GM21515 (cell line): ENCODE measurements around the gene TIMM10B.
A peak's percentile ranks its signal among the peaks of the same experiment; 100 is the strongest.

Source experiments
- ATAC-seq: cut with Tn5 transposase; IDR thresholded peaks from one replicate; pipeline ENCODE4 v1.9.1; 2021; ENCODE audit not compliant: unreplicated experiment

The TIMM10B gene

DNA sequence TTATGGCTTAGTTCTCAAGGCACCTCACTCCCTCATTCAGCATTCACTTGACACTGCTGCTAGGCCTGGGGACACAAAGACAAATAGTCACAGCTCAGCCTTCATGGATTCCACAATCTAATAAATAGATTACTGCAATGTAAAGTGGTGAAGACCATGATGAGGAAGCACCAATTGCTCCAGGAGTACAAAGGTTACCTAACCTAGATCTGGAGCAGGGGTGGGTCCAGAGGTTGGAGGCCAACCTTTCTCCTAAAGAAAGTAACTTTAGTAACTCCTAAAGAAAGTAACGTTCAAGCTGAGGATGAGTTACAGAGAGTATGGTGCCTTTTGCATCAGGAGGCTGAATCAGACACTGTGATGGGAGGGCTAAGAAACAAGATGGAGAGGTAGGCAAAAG, 11.7 kb upstream of the TIMM10B start:
- no peak for ATAC-seq

DNA sequence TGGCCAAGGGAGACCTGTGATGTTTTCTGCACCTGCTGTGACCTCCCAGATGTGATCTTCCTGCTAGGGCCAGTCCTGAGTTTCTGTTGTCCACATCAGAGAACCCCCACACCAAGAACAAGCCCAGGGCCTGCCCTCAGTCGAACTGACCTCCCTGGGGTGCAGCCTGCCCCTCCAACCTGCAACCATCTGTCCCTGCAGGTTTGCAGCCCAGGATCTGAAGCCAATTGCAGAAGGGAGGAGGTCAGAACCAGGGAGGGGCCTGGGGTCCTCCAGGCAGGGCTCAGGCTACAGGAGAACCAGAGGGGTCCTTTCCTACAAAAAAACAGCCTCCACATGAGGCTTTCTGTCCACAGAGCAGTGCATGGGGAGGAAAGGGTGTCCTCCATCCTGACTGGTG, 8.4 kb upstream of the TIMM10B start:
- ATAC-seq, result no peak

DNA sequence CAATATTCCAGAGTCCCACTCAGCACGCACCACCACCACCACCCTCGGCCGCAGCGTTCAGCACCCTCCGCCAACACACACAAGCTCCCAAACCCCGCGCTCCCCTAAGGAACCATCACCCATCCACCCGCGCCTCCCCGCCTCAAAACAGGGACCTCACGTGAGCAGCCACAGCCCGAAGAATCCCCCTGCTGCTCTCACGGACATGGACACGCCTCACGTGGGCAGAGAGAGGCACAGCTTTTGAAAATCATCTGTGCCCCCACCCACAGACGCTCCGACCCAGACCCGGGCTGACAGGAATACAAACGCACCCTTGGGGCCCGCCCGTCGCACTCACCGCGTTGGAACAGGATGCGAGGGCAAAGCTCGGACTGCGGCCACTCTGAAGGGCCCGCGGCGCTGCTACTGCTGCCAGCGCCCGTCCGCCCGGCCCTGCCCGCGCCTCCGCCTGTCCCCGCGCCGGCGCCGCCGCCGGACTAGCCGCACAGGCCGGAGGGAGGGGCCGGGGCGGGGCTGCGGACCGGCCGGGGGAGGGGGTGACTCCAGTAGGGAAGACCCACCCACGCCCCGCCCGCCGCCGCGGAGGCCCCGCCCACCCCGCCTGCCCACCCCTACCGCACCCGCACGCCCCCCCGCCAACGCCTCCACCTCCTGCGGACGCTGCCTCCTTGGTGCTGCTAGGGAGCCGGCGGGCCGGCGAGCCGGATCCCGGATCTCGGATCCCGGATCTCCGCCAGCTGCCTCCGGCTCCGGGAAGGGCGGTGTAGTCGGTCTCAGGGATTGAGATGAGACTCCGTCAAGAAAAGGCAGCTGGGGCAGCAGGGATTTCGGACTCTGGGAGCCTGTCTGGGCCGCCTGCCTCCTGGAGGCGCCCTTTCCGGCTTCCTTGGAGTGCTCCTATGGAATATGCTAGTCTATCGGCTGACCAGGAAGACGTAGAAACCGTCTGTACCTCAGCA, 7.6 kb upstream of the TIMM10B start, which contains the start of gene TRIM3:
TSS of gene TRIM3 (minus strand) at position 491 of the 962 bp plus-strand sequence. CDS start 8,246 bp downstream, outside the sequence.
- peak; percentile 73 for ATAC-seq

DNA sequence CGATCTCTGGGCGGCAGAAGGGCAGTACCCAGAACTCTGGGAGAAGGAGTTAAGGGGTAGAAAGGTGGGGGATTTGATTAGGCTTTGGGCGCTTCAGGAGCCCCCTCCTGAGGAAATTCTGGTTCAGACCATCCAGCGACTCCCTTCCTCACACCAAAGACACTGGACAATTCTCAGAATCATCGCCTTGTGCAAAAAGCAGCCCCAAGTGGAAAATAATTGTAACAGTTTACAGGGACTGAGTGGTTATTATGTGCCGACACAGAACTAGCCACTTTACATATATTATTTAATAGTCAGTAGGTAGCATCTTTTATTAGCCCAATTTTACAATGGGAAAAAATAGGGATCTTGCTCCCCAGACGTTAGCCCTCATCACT, 6.9 kb upstream of the TIMM10B start:
- ATAC-seq, result no peak

DNA sequence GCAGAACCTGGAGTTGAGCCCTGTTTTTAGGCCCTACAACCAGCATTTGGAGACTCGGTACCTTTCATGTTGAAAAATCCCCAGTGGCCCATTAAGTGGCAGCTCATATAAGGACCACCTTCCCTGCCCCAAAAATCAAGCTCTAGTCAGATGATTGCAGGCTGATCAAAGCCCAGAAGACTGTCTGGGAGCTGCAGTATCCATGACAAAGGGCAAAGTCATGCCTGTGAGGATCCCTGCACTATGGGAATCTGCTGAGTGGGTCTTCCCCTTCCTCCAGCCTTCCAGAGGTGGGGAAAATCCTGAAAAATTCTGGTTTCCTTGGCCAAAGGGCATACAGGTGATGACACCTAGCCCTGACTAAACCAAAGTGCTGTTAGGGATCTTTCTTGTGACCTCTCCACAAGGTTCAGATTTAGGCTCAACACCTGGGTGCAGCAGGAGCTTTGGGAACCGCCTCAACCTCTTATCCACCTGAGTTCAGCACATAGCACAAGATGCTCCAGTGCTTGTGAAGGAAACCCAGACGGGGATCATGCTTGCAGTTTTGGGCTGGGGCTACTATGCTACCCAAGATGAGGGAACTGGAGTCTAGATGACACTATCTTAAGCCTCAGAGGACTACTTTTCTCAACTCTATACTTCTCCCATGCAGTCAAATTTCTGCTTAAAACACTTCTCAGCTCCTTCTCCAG, 6.3 kb upstream of the TIMM10B start:
- ATAC-seq, result no peak

DNA sequence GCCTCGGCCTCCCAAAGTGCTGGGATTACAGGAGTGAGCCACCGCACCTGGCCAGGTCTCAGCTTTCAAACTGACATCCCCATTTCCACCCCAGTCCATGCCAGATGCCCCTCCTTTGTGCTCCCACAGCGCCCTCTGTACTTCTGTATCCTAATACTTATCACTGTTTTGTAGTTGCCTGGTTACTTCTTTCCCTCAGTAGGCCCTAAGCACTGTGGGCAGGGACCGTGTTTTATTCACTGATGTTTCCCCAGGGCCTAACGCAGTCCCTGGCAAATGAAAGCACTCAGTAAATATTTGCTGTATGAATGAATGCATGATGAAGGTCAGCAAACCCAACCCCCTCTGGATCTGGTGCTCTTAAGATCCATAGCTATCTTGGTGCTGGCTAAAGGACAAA, 5.4 kb upstream of the TIMM10B start:
- no peak for ATAC-seq

DNA sequence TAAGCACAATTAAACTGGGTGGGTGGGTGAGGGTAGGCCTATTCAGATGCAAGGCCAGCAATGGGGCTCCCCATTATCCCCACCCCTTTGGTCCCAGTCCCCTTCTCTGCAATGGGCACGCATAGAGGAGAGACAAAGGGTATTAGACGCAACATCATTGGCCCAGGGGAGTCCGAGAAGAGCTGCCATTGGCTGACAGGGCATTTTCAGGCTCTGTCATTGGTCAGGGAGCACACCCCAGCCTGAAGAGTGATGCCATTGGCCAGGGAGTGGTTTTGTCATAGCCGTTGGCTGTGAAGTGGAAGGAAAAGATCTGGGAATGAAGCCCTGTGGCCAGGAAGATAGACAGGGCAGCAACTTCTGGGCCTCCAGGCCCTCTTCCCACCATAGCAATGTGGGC, 4.7 kb upstream of the TIMM10B start:
- no peak for ATAC-seq

DNA sequence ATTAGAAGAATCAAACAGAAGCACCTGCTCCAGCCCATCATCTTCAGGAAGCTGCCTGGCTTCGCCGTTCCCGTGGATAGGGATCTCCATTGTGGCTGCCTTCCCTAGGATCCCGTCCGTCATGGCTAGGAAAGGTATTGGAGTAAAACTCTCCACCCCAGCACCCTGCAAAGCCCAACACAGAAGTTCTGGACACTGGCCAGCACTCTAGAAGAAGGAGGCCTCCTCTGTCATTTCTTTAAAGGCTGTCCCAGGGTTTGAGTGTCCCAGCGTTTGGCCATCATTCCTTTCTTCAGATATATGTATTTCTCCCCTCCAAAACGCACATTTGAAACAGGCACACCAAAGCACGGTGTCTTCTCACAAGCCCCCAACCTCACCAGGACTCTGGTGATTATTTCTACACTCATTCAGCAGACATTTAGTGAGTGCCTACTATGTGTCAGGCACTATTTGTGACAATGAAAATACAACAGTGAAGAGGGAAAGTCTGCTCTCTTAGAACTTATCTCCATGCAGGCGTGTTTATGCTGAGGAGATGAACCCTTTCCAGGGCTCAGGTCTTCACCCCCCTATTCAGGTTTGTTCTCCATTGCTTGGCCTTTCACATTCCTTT, 894 bp upstream of the TIMM10B start:
- ATAC-seq, result no peak

DNA sequence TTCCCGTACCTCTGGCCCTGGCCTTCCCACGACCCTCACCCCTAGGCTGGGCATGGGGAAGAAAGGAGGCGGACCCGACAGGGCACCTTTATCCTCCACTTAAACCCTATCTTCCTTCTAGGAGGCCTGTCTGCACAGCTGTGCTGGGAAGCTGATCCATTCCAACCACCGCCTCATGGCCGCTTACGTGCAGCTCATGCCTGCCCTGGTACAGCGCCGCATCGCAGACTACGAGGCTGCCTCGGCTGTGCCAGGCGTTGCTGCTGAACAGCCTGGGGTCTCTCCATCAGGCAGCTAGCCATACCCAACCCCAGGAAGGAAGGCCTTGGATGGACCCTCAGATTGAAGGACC, 599 bp downstream of the TIMM10B start:
- ATAC-seq, result peak; percentile 1

DNA sequence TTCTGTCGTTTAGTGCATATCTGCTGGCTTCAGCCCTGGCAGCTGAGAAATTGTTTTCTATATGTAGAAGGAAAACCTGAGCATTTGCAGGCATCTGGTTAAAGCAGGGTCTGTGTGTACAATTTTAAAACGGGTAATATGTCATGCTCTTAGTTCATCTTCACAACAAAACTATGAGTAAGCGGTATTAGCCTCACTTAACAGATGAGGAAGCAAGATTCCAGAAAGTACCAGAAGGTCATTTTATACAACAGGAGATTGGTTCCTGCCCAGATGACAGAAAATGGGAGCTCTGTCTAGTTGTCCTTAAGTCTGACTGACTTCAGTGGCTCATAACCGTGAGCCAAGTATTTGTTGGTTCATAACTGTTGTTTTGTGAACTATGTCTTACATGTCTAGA, 1.1 kb downstream of the TIMM10B start:
- ATAC-seq, result no peak

DNA sequence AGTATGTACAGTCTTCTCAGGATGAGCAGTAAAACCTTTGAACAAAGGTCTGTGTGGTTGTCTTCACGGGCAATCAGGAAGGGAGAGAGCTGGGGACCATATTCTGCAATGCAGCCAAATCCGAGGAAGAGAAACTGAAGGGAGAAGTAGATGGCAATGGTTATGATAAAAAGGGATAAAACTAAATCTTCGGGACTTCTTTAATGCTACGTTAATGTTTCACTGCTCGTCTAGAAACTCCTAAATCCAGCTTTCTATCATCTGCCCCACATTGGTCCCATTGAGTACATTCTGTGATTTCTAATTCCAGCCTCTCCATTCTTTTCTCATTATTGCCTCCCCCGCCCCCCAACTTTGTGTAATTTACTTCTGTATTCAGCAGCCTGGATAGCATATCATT, 1.7 kb downstream of the TIMM10B start:
- ATAC-seq, result no peak

DNA sequence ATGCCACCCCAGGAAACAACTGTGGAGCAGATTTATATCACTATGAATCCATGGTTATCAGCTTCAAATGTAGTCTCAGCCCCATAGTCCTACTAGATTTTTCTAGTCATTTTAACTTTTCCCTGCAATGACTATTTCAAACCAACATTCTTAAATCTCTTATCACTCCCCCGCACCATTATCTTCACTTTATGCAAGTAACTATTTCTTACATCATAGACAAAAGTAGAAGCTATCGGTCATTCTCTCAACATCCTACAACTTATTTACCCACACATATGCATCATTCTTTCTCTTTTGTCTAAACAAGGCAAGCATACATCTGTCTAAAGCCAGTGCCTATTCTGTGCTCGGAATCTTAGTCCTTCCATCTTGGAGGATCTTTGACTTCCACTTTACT, 4.4 kb downstream of the TIMM10B start:
- ATAC-seq, result no peak

DNA sequence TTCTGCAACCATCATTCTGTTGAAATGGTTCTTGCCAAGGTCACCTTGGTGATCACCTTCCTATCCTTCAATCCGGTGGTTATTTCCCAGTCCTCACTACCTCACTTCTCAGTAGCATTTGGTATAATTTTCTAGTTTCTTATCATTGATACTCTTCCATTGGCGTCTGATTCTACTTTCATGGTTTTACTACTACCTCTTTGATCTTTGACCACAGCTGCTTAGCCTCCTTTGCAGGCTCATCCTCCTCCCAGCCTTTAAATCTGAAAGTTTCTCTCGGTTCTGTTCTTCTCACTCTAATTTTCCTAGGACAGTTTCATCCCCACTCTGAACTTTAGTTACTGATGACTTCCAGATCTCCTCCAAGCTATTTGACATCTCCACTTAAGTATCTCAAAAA, 5.0 kb downstream of the TIMM10B start:
- ATAC-seq, result no peak

DNA sequence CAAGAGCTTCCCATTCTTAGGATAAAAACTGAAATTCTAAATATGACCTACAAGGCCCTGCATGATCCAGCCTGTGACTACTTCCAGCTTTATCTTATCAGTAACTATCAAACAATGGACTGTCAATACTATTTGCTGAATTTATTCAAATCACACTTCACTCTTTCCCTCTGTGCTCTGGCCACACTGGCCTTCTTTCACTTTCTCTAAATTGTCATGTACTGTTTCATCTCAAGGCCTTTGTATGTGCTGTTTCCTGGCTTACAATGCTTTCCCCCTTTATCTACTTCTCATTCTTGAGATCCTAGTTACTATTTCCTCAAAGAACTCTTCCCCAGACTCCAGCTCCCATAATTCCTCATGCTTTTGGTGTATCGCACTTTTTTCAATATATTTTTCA, 5.6 kb downstream of the TIMM10B start:
- ATAC-seq, result no peak

DNA sequence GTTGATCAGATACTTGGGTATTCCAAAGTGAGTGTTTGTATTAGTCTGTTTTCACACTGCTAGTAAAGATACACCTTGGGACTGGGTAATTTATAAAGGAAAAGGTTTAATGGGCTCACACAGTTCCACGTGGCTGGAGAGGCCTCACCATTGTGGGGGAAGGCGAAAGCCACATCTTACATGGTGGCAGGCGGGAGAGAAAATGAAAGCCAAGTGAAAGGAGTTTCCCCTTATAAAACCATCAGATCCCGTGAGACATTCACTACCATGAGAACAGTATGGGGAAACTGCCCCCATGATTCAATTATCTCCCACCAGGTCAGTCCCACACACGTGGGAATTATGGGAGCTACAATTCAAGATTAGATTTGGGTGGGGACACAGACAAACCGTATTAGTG, 7.0 kb downstream of the TIMM10B start:
- no peak for ATAC-seq

DNA sequence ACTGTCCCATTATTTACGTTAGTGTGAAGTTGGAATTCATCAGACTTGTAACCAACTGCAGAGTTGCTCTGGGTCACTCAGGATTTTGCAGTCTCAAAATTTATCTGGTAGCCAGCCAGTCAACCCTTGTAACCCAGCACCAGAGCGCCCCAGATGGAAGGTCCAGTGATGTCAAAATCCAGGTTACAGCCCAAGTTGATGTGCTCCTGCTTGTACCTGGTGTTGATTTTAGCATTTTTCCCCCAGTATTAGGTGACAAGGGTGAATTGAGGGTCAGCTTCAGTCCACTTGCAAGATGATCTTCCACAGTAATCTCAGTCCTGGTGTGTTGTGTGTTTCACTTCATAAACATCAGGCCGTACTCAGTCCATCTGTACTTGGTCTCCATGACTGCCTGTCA, 7.5 kb downstream of the TIMM10B start:
- no peak for ATAC-seq

DNA sequence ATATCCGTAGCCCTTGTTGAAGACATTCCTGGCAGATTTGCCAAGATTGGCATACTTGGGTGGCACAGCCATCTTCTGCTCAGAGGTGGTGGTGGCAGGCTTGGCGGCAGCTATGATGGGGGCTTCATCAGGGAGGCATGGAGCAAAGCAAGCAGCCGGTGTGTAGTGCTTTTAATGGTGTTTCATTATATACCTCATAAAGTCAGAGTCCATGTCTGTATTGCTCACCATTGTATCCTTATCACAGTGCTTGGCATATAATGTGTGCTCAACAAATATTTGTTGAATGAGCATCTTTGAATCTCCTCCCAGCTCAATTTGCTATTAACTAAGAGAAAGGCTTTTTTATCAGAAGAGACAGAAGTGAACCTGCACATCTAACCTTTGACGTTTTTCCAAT, 8.0 kb downstream of the TIMM10B start:
- ATAC-seq, result no peak

DNA sequence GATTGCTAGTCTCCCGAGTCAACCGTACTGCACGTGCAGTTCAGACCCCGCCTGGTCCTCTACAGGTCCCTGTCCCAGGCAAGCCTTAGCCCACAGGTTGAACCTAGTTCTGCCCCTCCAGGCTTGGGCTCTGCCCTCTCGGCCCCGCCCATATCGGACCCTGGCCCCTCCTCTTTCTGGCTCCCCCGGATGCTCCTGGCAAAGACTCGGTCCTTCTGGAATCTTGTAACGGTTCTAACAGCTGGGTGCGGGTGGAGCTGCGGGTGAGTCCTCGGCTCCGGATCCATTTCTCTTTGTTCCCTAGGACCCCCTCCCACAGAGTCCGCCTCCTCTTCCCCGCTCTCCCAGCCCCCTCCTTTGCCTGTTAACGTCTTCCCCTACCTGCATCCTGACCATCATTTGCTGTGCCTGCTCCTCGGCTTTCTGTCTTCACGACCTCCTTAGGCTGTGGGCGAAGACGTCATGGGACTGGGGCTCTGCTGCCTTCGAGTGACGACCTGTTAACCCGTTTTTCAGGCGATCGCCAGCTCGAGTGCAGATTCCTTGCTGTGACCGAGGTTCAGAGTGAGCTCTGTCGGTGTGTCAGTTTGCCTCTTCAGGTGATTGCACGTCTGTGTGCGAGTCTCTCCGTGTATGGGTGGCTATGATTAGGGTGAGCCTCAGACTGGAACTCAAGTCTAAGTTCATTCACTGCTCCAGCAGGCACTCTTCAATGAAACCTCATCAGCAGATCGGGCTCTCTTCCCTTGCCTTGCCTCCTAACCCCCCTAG, 16.0 kb downstream of the TIMM10B start, which contains the start of gene DNHD1:
TSS of gene DNHD1 (plus strand) at position 212 of the 771 bp plus-strand sequence. CDS start 936 bp downstream, outside the sequence.
- no peak for ATAC-seq

DNA sequence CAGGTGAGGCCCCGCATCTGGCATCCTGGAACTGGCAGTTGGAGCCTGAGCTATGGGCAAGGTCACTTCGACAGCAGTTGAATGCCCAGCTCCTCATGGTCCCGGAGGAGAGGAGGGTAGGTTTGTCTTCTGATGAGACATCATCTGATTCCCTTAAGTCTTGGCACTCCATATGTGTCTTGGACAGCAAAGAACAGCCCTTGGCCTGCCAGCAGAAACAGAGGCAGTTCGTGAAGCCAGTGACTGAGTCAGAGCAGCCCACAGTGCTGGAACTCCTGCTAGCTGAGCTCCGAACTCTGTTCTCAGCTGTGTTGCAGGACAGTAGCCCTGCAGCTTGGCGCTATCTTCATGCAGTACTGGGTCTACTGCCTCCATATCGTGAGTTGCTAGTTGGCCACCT, 16.8 kb downstream of the TIMM10B start:
- no peak for ATAC-seq

DNA sequence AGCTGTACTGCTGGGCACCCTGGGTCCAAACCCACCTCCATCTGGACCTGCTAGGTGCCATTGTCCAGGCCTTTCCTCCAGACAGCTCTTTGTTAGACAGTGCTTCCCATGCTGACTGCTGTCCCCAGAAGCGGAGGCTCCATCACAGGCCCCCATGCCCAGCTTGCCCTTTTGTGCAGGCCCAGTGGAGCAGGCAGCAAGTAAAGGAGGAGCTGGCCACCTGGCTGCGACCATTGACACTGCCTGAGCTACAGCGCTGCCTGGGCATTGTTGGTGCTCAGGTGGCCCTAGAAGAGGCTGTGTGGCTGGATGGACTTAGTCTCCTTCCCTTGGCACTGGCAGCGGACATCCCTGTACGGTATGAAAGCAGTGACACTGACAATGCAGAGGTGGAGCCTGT, 17.2 kb downstream of the TIMM10B start:
- no peak for ATAC-seq

DNA sequence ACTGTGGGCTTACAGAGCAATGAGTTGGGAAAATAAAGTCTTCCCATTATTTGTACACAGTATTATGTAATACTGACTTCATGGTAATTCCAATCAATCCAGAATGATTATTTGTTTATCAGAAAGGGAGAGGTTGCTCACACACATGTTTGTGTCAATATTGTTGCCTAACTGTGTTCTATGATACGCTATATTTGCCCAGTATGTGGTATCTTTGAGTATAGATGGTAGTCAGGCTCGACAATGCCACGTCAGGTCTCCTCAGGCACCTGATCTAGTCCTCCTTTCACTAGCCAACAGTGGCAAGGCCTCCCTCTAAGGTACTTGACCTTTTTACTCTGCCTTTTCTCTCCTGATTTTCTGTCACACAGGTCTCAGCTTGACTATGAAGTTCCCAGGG, 21.1 kb downstream of the TIMM10B start:
- no peak for ATAC-seq
